K562 (cell line): ENCODE results near the gene STK36. TPM values are rescaled to one million over a fixed set of nuclear protein-coding genes. Genes with fewer than 3 reads are reported as not detected.
A peak's percentile ranks its signal among the peaks of the same experiment; 100 is the strongest.

Experiments used
- BCLAF1 ChIP-seq, 2 experiments: fragments of 450-650 bp in 1 of 2; IDR thresholded peaks; 2 replicates each; pipeline ENCODE4 v1.6.1; 2011 to 2017; ENCODE audit warnings: low read depth in 2 of 2, antibody characterized with exemption in 1 of 2, borderline replicate concordance in 1 of 2, low read length in 1 of 2, mild to moderate bottlenecking in 1 of 2, mixed read lengths in 1 of 2; ENCODE audit not compliant: control insufficient read depth in 1 of 2
- MAX ChIP-seq: sonication (generic); formaldehyde crosslinking; IDR thresholded peaks from 2 replicates; pipeline ENCODE4 v1.9.0; 2022; ENCODE audit warnings: mild to moderate bottlenecking, missing genetic modification reagents
- MGA ChIP-seq: fragments of 450-650 bp; IDR thresholded peaks from 2 replicates; pipeline ENCODE4 v1.6.1; 2016; ENCODE audit warnings: mild to moderate bottlenecking, moderate library complexity
- MXI1 ChIP-seq: IDR thresholded peaks from 2 replicates; pipeline ENCODE4 v1.6.1; 2011; ENCODE audit warnings: low read depth, mild to moderate bottlenecking, improper control_type of control experiment, low read length
- PHB ChIP-seq: fragments of 250-450 bp; sonication (Bioruptor Pico); IDR thresholded peaks from 2 replicates; pipeline ENCODE4 v1.5.0; 2021
- SPI1 ChIP-seq: IDR thresholded peaks from 2 replicates; pipeline ENCODE4 v1.6.1; 2011; ENCODE audit warnings: low read depth, low read length, control low read depth, borderline replicate concordance
- SRF ChIP-seq, 2 experiments: fragments of 250-450, 450-650 bp in 1 of 2; sonication (Bioruptor Pico) in 1 of 2; sonication (generic) in 1 of 2; formaldehyde crosslinking; IDR thresholded peaks; 2 replicates each; pipeline versions ENCODE4 v1.5.0 to v1.5.1; 2020 to 2022; ENCODE audit warnings: mild to moderate bottlenecking in 1 of 2, missing genetic modification reagents in 1 of 2
- STAT5B ChIP-seq: fragments of 250-450 bp; sonication (Bioruptor Pico); IDR thresholded peaks from 2 replicates; pipeline ENCODE4 v1.8.0; 2021; ENCODE audit warnings: mild to moderate bottlenecking, inconsistent platforms
- TEAD2 ChIP-seq: fragments of 450-650 bp; IDR thresholded peaks from 2 replicates; pipeline ENCODE4 v1.6.1; 2016; ENCODE audit warnings: missing genetic modification characterization, control low read depth, missing compliant biosample characterization
- ZC3H4 ChIP-seq: sonication (generic); formaldehyde crosslinking; IDR thresholded peaks from 2 replicates; pipeline ENCODE4 v1.9.0; 2021; ENCODE audit warnings: missing genetic modification reagents, borderline replicate concordance
- ZFP36 ChIP-seq: fragments of 150-350 bp; IDR thresholded peaks from 2 replicates; pipeline ENCODE4 v1.6.1; 2018; ENCODE audit warnings: low read length, low read depth; ENCODE audit not compliant: partially characterized antibody
- ZNF431 ChIP-seq: sonication (generic); formaldehyde crosslinking; IDR thresholded peaks from 2 replicates; pipeline ENCODE4 v1.8.0; 2022; ENCODE audit warnings: mild to moderate bottlenecking, missing genetic modification reagents
- ZNF830 ChIP-seq: fragments of 250-450 bp; sonication (Bioruptor Pico); IDR thresholded peaks from 2 replicates; pipeline ENCODE4 v1.5.0; 2021; ENCODE audit warnings: mild to moderate bottlenecking
- polyA plus RNA-seq, 8 experiments: library from polyadenylated mRNA; depleted of rRNA in 4 of 8; stranded (reverse) in 5 of 8; unstranded in 3 of 8; fragments of >200 nt; fragmentation: Nextera tagmentation in 2 of 8; fragmentation: Illumina TruSeq in 1 of 8; extraction: Ambion mirVana in 2 of 8; extraction: Trizol in 1 of 8; gene quantifications; 2 replicates each; pipeline versions ENCODE4 v1.2.1 to v1.2.3, GENCODE V29; 2011 to 2014; ENCODE audit warnings: inconsistent platforms in 1 of 8, missing spikeins in 1 of 8
- total RNA-seq, 7 experiments: library from RNA; depleted of rRNA in 6 of 7; stranded (reverse); fragments of >200 nt in 6 of 7; fragmentation: Illumina TruSeq in 2 of 7; extraction: Trizol in 2 of 7; gene quantifications; 2 replicates each; pipeline versions ENCODE4 v1.2.1 to v1.2.3, GENCODE V29; 2011 to 2021; ENCODE audit warnings: low replicate concordance in 1 of 7

STK36 gene
- total and polyA plus RNA-seq, 9 of the 15 experiments (the other 6 are each of a cell fraction or from before 2014, with no cell fraction given), result 3.5 to 12.4 (median 6.7) TPM

GRCh38 chr2:218732052-218732760 is 60.3 kb downstream of the STK36 start (continued):
- TF ChIP-seq BCLAF1 (IDR thresholded peaks at IDR 0.05; ENCODE audit: borderline replicate concordance in 1 of 2, control insufficient read depth in 1 of 2, low read depth in 2 of 2, low read length in 1 of 2), result no peak
- TF ChIP-seq STAT5B (CRISPR knock-in tag), result no peak
- TF ChIP-seq MAX (CRISPR knock-in tag), result no peak
- TF ChIP-seq PHB (CRISPR knock-in tag), result no peak
- TF ChIP-seq TEAD2, result no peak
- 0 out of 2 replicates have a peak, but pooled peaks have one; percentile 7 for TF ChIP-seq MGA
- no peak for TF ChIP-seq ZNF431
- TF ChIP-seq ZFP36, result no peak
- TF ChIP-seq MXI1, result no peak
- no peak for TF ChIP-seq SRF (CRISPR knock-in tag; IDR thresholded peaks at IDR 0.05)
- no peak for TF ChIP-seq ZNF830 (CRISPR knock-in tag)
- no peak for TF ChIP-seq ZC3H4 (CRISPR knock-in tag)
- TF ChIP-seq SPI1, result no peak
